ENCODE data around the gene SRCIN1. TPM values are rescaled to one million over a fixed set of nuclear protein-coding genes. Genes with fewer than 3 reads are reported as not detected.

Gene SRCIN1
- total RNA-seq, 1 experiment from 2014 or later, result 25.8 TPM

- POLR2A ChIA-PET, result no interaction called here
- no peak for TF ChIP-seq CTCF (IDR thresholded peaks at IDR 0.05; ENCODE audit: insufficient read depth in 1 of 2, low read depth in 1 of 2, low read length in 1 of 2, severe bottlenecking in 1 of 2, unreplicated experiment in 1 of 2)
- no peak overlapping the region for H3K4me3 ChIP-seq (ENCODE audit: low read depth, low read length)
- Mint-ChIP-seq H3K36me3 (ENCODE audit: insufficient read depth, unreplicated experiment) (no peaks in the 10 kb centered on the region), H3K27ac (ENCODE audit: unreplicated experiment) (no peak overlapping the region), H3K4me3 (ENCODE audit: unreplicated experiment) (no peak overlapping the region), H3K9me3 (ENCODE audit: unreplicated experiment) (no peaks in the 10 kb centered on the region), H3K4me1 (ENCODE audit: low read depth, unreplicated experiment) (no peaks in the 10 kb centered on the region), H3K27me3 (ENCODE audit: insufficient read depth, unreplicated experiment) (no peaks in the 10 kb centered on the region)
- no TSS peak for BruUV-seq (replicated peaks)
- no peaks in the 10 kb centered on the region for H3K27me3 ChIP-seq (replicated peaks; ENCODE audit: control insufficient read depth, insufficient read depth, low read length)
- intact Hi-C loops (cut with micrococcal nuclease; ENCODE audit: unreplicated experiment), result no loop called here
- CTCF ChIA-PET, result interaction anchor here (0.7 to 3.5 kb wide), 2 partner anchors 9 to 71 kb away, joined by 3 to 13 read pairs; no protein-coding TSS in a partner anchor
- no peaks in the 10 kb centered on the region for H3K9me3 ChIP-seq
- no peaks in the 10 kb centered on the region; the same call in 1 of the 2 replicates for H3K36me3 ChIP-seq (ENCODE audit: control insufficient read depth, insufficient read depth, low read length)
- DNase-seq, result no peak
- peaks cover 2% of the 10 kb centered on the region; the same call in 1 of the 2 replicates for H3K4me1 ChIP-seq
Observed at GRCh38 chr17:38566666-38567031, 39.1 kb downstream of the SRCIN1 start.

GRCh38 chr17:38565853-38566665 lies 39.7 kb downstream of the SRCIN1 start:
- H3K4me1 Mint-ChIP-seq (ENCODE audit: low read depth, unreplicated experiment), result no peaks in the 10 kb centered on the region
- H3K4me3 Mint-ChIP-seq (ENCODE audit: unreplicated experiment), result no peak overlapping the region
- H3K9me3 Mint-ChIP-seq (ENCODE audit: unreplicated experiment), result no peaks in the 10 kb centered on the region
- H3K9me3 ChIP-seq, result no peaks in the 10 kb centered on the region
- DNase-seq, result no peak
- H3K27me3 ChIP-seq (replicated peaks; ENCODE audit: control insufficient read depth, insufficient read depth, low read length), result no peaks in the 10 kb centered on the region
- no peaks in the 10 kb centered on the region for H3K27me3 Mint-ChIP-seq (ENCODE audit: insufficient read depth, unreplicated experiment)
- no peak for TF ChIP-seq CTCF (IDR thresholded peaks at IDR 0.05; ENCODE audit: insufficient read depth in 1 of 2, low read depth in 1 of 2, low read length in 1 of 2, severe bottlenecking in 1 of 2, unreplicated experiment in 1 of 2)
- CTCF ChIA-PET, result interaction anchor here (0.7 to 3.5 kb wide), 2 partner anchors 8 to 72 kb away, joined by 3 to 13 read pairs; no protein-coding TSS in a partner anchor
- H3K27ac Mint-ChIP-seq (ENCODE audit: unreplicated experiment), result no peak overlapping the region
- POLR2A ChIA-PET, result no interaction called here
- no TSS peak for BruUV-seq (replicated peaks)
- no peaks in the 10 kb centered on the region; the same call in 1 of the 2 replicates for H3K36me3 ChIP-seq (ENCODE audit: control insufficient read depth, insufficient read depth, low read length)
- no peak overlapping the region for H3K4me3 ChIP-seq (ENCODE audit: low read depth, low read length)
- peaks cover under 1% of the 10 kb centered on the region for H3K36me3 Mint-ChIP-seq (ENCODE audit: insufficient read depth, unreplicated experiment)
- no peaks in the 10 kb centered on the region for H3K4me1 ChIP-seq
- intact Hi-C loops (cut with micrococcal nuclease; ENCODE audit: unreplicated experiment), result no loop called here

GRCh38 chr17:38564869-38565268 lies 40.9 kb downstream of the SRCIN1 start:
- POLR2A ChIA-PET, result interaction anchor here (0.6 kb wide), 1 partner anchor 121 kb away, joined by 6 read pairs; no protein-coding TSS in a partner anchor

More at GRCh38 chr17:38564869-38565268, 40.9 kb downstream of the SRCIN1 start:
- CTCF ChIA-PET, result interaction anchor here (0.9 kb wide), 1 partner anchor 102 kb away, joined by 4 read pairs; no protein-coding TSS in a partner anchor
- intact Hi-C loops (cut with micrococcal nuclease; ENCODE audit: unreplicated experiment), result no loop called here
- no TSS peak for BruUV-seq (replicated peaks)
- Histone ChIP-seq H3K4me1 (peaks cover 3% of the 10 kb centered on the region), H3K4me3 (ENCODE audit: low read depth, low read length) (no peak overlapping the region), H3K9me3 (no peaks in the 10 kb centered on the region), H3K36me3 (ENCODE audit: control insufficient read depth, insufficient read depth, low read length) (no peaks in the 10 kb centered on the region; the same call in 1 of the 2 replicates), H3K27me3 (replicated peaks; ENCODE audit: control insufficient read depth, insufficient read depth, low read length) (no peaks in the 10 kb centered on the region)
- Mint-ChIP-seq H3K27ac (ENCODE audit: unreplicated experiment) (no peak overlapping the region), H3K4me1 (ENCODE audit: low read depth, unreplicated experiment) (no peaks in the 10 kb centered on the region), H3K9me3 (ENCODE audit: unreplicated experiment) (no peaks in the 10 kb centered on the region), H3K4me3 (ENCODE audit: unreplicated experiment) (no peak overlapping the region), H3K27me3 (ENCODE audit: insufficient read depth, unreplicated experiment) (no peaks in the 10 kb centered on the region), H3K36me3 (ENCODE audit: insufficient read depth, unreplicated experiment) (peaks cover 9% of the 10 kb centered on the region)
- DNase-seq, result no peak
- TF ChIP-seq CTCF (IDR thresholded peaks at IDR 0.05; ENCODE audit: insufficient read depth in 1 of 2, low read depth in 1 of 2, low read length in 1 of 2, severe bottlenecking in 1 of 2, unreplicated experiment in 1 of 2), result no peak
